NCI-H1930 (cell line): ENCODE measurements around the gene CLCNKB.
"Not testable (repeated sequence)": the region's sequence is repeated elsewhere in the genome, so short reads cannot be mapped to it uniquely, and the experiment has no call there.

ENCODE experiments used
- DNase-seq, 2 experiments: peaks; one replicate each; lab custom pipeline; 2025; lab: John Stamatoyannopoulos, UW

The CLCNKB gene

GRCh38 chr1:16043521-16043920 is at the start of gene CLCNKB:
Gene CLCNKB, plus strand, starts transcription at chr1:16043782. Its CDS starts 711 bp downstream, at chr1:16044493.
- no peak for DNase-seq

GRCh38 chr1:15994081-15994480 is 49.5 kb upstream of the CLCNKB start:
- DNase-seq, result no peak

GRCh38 chr1:15994590-15995351 is 48.8 kb upstream of the CLCNKB start:
- no peak for DNase-seq

- DNase-seq, result no peak
These were observed 46.5 kb upstream of the CLCNKB start for GRCh38 chr1:15997076-15997585.

GRCh38 chr1:15997637-15998280 is 45.8 kb upstream of the CLCNKB start:
- no peak for DNase-seq

- DNase-seq, result no peak
These were observed 44.7 kb upstream of the CLCNKB start for GRCh38 chr1:15998929-15999328.

- DNase-seq, result not testable (repeated sequence)
These were observed 42.3 kb upstream of the CLCNKB start for GRCh38 chr1:16001274-16001673.

GRCh38 chr1:16005597-16005996 is 38.0 kb upstream of the CLCNKB start:
- DNase-seq, result no peak

- DNase-seq, result no peak
These were observed 37.6 kb upstream of the CLCNKB start for GRCh38 chr1:16006010-16006409.

- DNase-seq, result no peak
These were observed 36.8 kb upstream of the CLCNKB start for GRCh38 chr1:16006552-16007485.

GRCh38 chr1:16007671-16008341 is 35.8 kb upstream of the CLCNKB start:
- DNase-seq, result no peak

- DNase-seq, result peak; percentile 53 to 59
These were observed 34.5 kb upstream of the CLCNKB start for GRCh38 chr1:16009030-16009460.

- no peak for DNase-seq
These were observed 33.9 kb upstream of the CLCNKB start for GRCh38 chr1:16009678-16010077.

GRCh38 chr1:16010837-16011236 is 32.7 kb upstream of the CLCNKB start:
- DNase-seq, result no peak

GRCh38 chr1:16011936-16012589 is 31.5 kb upstream of the CLCNKB start:
- DNase-seq, result no peak

GRCh38 chr1:16012590-16013219 is 30.9 kb upstream of the CLCNKB start:
- no peak for DNase-seq

- DNase-seq, result no peak
These were observed 30.2 kb upstream of the CLCNKB start for GRCh38 chr1:16013220-16013907.

- no peak for DNase-seq
These were observed 29.7 kb upstream of the CLCNKB start for GRCh38 chr1:16013908-16014258.

- DNase-seq, result no peak
These were observed 28.8 kb upstream of the CLCNKB start for GRCh38 chr1:16014509-16015482.
